Activated naive CD4-positive, alpha-beta T cell treated with anti-CD3 and anti-CD28 coated beads, Interleukin-2, amount 50 U/mL, for 24 hours (primary cell): ENCODE data around the gene NOVA2.

Experiments used
- H3K27ac Mint-ChIP-seq: one replicate; pipeline ENCODE4 v1.8.0; 2021; ENCODE audit warnings: mild to moderate bottlenecking, mixed read lengths
- H3K27me3 Mint-ChIP-seq: one replicate; pipeline ENCODE4 v1.8.0; 2021; ENCODE audit warnings: mixed read lengths
- H3K36me3 Mint-ChIP-seq: one replicate; pipeline ENCODE4 v1.8.0; 2021; ENCODE audit warnings: mixed read lengths
- H3K4me1 Mint-ChIP-seq: one replicate; pipeline ENCODE4 v1.8.0; 2021; ENCODE audit warnings: mixed read lengths
- H3K4me3 Mint-ChIP-seq: one replicate; pipeline ENCODE4 v1.8.0; 2021; ENCODE audit warnings: mild to moderate bottlenecking, mixed read lengths
- H3K9me3 Mint-ChIP-seq: one replicate; pipeline ENCODE4 v1.8.0; 2021; ENCODE audit warnings: mixed read lengths

The NOVA2 gene

GRCh38 chr19:45978156-45978555, 4.5 kb upstream of the NOVA2 start:
- Mint-ChIP-seq H3K36me3 (no peaks in the 10 kb centered on the region), H3K4me1 (peaks cover 3% of the 10 kb centered on the region), H3K27me3 (peaks cover 22% of the 10 kb centered on the region), H3K9me3 (no peaks in the 10 kb centered on the region), H3K4me3 (no peak overlapping the region), H3K27ac (no peak overlapping the region)

- Mint-ChIP-seq H3K27me3 (peaks cover 29% of the 10 kb centered on the region), H3K4me1 (peaks cover 16% of the 10 kb centered on the region), H3K9me3 (no peaks in the 10 kb centered on the region), H3K36me3 (no peaks in the 10 kb centered on the region), H3K27ac (no peak overlapping the region), H3K4me3 (no peak overlapping the region)
These were observed 2.5 kb upstream of the NOVA2 start for GRCh38 chr19:45976178-45976577.

- H3K9me3 Mint-ChIP-seq = no peaks in the 10 kb centered on the region
- no peak overlapping the region for H3K4me3 Mint-ChIP-seq
- H3K36me3 Mint-ChIP-seq = no peaks in the 10 kb centered on the region
- H3K4me1 Mint-ChIP-seq = peaks cover 18% of the 10 kb centered on the region
- no peak overlapping the region for H3K27ac Mint-ChIP-seq
- H3K27me3 Mint-ChIP-seq = peaks cover 32% of the 10 kb centered on the region
These were observed 1.8 kb upstream of the NOVA2 start for GRCh38 chr19:45975306-45976070.

GRCh38 chr19:45972947-45973540, 621 bp downstream of the NOVA2 start:
- Mint-ChIP-seq H3K4me1 (peaks cover 18% of the 10 kb centered on the region), H3K9me3 (no peaks in the 10 kb centered on the region), H3K4me3 (peak overlapping the region; percentile 2), H3K27ac (no peak overlapping the region), H3K27me3 (peaks cover 47% of the 10 kb centered on the region), H3K36me3 (no peaks in the 10 kb centered on the region)

GRCh38 chr19:45972081-45972946, 1.4 kb downstream of the NOVA2 start:
- H3K27ac Mint-ChIP-seq = peak overlapping the region; percentile 19
- H3K27me3 Mint-ChIP-seq = peaks cover 50% of the 10 kb centered on the region
- no peaks in the 10 kb centered on the region for H3K9me3 Mint-ChIP-seq
- peaks cover 18% of the 10 kb centered on the region for H3K4me1 Mint-ChIP-seq
- H3K36me3 Mint-ChIP-seq = no peaks in the 10 kb centered on the region
- peak overlapping the region; percentile 2 for H3K4me3 Mint-ChIP-seq

GRCh38 chr19:45971260-45971902, 2.3 kb downstream of the NOVA2 start:
- Mint-ChIP-seq H3K9me3 (no peaks in the 10 kb centered on the region), H3K36me3 (no peaks in the 10 kb centered on the region), H3K27ac (peak overlapping the region; percentile 19), H3K4me1 (peaks cover 18% of the 10 kb centered on the region), H3K27me3 (peaks cover 48% of the 10 kb centered on the region), H3K4me3 (no peak overlapping the region)

GRCh38 chr19:45969676-45970075, 4.0 kb downstream of the NOVA2 start:
- Mint-ChIP-seq H3K4me1 (peaks cover 17% of the 10 kb centered on the region), H3K27me3 (peaks cover 36% of the 10 kb centered on the region), H3K36me3 (no peaks in the 10 kb centered on the region), H3K27ac (no peak overlapping the region), H3K9me3 (no peaks in the 10 kb centered on the region), H3K4me3 (no peak overlapping the region)

DNA sequence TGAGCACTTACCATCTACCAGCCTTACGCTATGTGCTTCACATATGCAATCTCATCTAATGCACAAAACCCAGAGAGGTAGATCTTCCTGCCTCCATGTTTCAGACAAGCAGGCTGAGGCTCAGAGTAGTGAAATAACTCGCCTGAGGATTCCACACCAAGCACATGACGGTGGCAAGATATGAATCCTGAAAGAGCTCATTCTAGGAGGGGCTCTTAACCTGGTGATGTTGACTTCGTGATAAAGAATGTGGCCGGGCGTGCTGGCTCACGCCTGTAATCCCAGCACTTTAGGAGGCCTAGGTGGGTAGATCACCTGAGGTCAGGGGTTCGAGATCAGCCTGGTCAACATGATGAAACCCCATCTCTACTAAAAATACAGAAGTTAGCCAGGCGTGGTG, 5.0 kb downstream of the NOVA2 start:
- Mint-ChIP-seq H3K4me1 (peaks cover 16% of the 10 kb centered on the region), H3K9me3 (no peaks in the 10 kb centered on the region), H3K36me3 (no peaks in the 10 kb centered on the region), H3K27ac (no peak overlapping the region), H3K4me3 (no peak overlapping the region), H3K27me3 (peaks cover 34% of the 10 kb centered on the region)

DNA sequence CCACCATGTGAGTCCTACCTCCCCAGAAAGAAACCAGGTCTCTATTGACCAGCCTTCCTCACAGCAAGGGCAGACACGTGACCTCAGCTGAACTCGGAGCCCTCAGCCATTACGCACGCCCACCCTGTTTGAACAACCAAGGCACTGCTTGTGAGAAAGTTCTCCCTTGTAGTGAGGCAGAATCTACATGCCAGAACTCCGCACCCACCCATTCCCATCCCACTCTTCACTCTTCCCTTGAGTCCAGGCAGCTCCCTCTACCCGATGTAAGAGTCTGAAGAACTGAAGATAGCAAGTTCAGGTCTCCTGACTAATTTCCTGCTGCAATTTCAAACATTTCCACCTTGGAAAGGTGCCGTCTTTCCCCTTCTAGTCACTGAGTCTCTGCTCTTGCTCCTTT, 6.4 kb downstream of the NOVA2 start:
- Mint-ChIP-seq H3K4me3 (no peak overlapping the region), H3K4me1 (peaks cover 10% of the 10 kb centered on the region), H3K36me3 (no peaks in the 10 kb centered on the region), H3K9me3 (no peaks in the 10 kb centered on the region), H3K27me3 (peaks cover 31% of the 10 kb centered on the region), H3K27ac (no peak overlapping the region)

DNA sequence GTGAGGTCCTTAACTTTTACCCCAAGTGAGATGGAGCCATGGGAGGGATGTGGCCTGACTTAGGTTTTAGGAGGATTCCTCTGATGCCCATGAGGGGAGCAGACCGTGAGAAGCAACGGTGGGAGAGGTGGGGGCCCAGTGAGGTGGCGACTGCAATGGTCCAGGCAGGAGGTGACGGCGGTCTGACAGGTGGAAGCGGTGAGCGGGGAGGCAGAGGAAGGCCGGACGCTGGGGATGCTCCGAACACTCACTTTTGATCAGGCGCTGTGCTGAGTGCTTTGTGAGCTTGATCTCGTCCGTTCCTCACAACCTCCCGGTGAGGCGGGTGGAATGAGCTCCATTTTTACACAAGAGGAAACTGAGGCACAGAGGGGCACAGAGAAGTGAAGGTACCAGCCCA, 11.6 kb downstream of the NOVA2 start:
- no peaks in the 10 kb centered on the region for H3K36me3 Mint-ChIP-seq
- H3K4me1 Mint-ChIP-seq = no peaks in the 10 kb centered on the region
- no peak overlapping the region for H3K4me3 Mint-ChIP-seq
- H3K27me3 Mint-ChIP-seq = peaks cover 27% of the 10 kb centered on the region
- H3K27ac Mint-ChIP-seq = no peak overlapping the region
- H3K9me3 Mint-ChIP-seq = no peaks in the 10 kb centered on the region

- peaks cover 28% of the 10 kb centered on the region for H3K27me3 Mint-ChIP-seq
- H3K36me3 Mint-ChIP-seq = no peaks in the 10 kb centered on the region
- no peaks in the 10 kb centered on the region for H3K9me3 Mint-ChIP-seq
- no peak overlapping the region for H3K4me3 Mint-ChIP-seq
- no peaks in the 10 kb centered on the region for H3K4me1 Mint-ChIP-seq
- no peak overlapping the region for H3K27ac Mint-ChIP-seq
These were observed 12.9 kb downstream of the NOVA2 start for GRCh38 chr19:45960595-45961235.

- Mint-ChIP-seq H3K4me3 (no peak overlapping the region), H3K4me1 (no peaks in the 10 kb centered on the region), H3K9me3 (no peaks in the 10 kb centered on the region), H3K27ac (no peak overlapping the region), H3K36me3 (no peaks in the 10 kb centered on the region), H3K27me3 (peaks cover 35% of the 10 kb centered on the region)
These were observed 14.1 kb downstream of the NOVA2 start for GRCh38 chr19:45959517-45960025.

- Mint-ChIP-seq H3K4me1 (no peaks in the 10 kb centered on the region), H3K27me3 (peaks cover 34% of the 10 kb centered on the region), H3K27ac (no peak overlapping the region), H3K9me3 (no peaks in the 10 kb centered on the region), H3K36me3 (no peaks in the 10 kb centered on the region), H3K4me3 (no peak overlapping the region)
These were observed 14.7 kb downstream of the NOVA2 start for GRCh38 chr19:45958769-45959516.

GRCh38 chr19:45958320-45958719, 15.3 kb downstream of the NOVA2 start:
- H3K9me3 Mint-ChIP-seq = no peaks in the 10 kb centered on the region
- peaks cover 1% of the 10 kb centered on the region for H3K4me1 Mint-ChIP-seq
- H3K36me3 Mint-ChIP-seq = no peaks in the 10 kb centered on the region
- H3K4me3 Mint-ChIP-seq = no peak overlapping the region
- H3K27me3 Mint-ChIP-seq = peaks cover 37% of the 10 kb centered on the region
- H3K27ac Mint-ChIP-seq = no peak overlapping the region
